GM18907 (cell line): ENCODE results near the gene HSPG2.

Source experiments
- ATAC-seq: cut with Tn5 transposase; IDR thresholded peaks from one replicate; pipeline ENCODE4 v1.9.1; 2021; ENCODE audit warnings: mild to moderate bottlenecking, moderate library complexity; ENCODE audit not compliant: unreplicated experiment

Gene HSPG2

DNA sequence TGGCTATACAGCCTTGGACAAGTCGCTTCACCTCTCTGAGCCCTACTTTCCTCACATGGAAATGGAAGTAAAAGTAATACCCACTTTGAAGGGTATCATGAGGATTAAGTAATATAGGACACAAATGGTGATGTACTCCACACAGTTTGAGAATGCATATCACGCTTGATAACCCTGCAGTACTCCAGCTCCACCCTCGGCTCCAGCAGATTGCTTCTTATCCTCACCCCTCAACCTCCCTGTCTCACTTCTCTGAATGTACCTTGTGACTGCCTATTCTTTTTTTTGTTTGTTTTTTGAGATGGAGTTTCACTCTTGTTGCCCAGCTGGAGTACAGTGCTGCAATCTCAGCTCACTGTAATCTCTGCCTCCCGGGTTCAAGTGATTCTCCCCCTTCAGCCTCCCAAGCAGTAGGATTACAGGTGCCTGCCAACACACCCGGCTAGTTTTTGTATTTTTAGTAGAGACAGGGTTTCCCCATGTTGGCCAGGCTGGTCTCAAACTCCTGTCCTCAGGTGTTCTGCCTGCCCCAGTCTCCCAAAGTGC, 69.6 kb downstream of the HSPG2 start:
- ATAC-seq, result no peak

DNA sequence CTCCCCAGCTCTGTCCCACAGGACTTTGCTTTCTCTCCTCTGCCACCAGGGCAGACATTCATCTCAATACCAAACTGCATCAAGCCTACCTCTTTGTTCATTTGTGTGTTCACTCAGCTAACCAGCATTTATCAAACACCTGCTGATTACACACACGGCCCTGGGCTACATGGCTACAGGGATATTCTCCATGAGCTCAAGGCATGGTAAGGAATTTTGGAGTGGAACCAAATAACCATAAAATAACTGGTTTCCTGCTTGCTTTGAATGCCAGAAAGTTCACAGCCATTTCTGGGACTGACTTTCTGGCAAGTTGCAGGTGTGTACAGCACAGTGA, 70.4 kb downstream of the HSPG2 start:
- ATAC-seq, result no peak

DNA sequence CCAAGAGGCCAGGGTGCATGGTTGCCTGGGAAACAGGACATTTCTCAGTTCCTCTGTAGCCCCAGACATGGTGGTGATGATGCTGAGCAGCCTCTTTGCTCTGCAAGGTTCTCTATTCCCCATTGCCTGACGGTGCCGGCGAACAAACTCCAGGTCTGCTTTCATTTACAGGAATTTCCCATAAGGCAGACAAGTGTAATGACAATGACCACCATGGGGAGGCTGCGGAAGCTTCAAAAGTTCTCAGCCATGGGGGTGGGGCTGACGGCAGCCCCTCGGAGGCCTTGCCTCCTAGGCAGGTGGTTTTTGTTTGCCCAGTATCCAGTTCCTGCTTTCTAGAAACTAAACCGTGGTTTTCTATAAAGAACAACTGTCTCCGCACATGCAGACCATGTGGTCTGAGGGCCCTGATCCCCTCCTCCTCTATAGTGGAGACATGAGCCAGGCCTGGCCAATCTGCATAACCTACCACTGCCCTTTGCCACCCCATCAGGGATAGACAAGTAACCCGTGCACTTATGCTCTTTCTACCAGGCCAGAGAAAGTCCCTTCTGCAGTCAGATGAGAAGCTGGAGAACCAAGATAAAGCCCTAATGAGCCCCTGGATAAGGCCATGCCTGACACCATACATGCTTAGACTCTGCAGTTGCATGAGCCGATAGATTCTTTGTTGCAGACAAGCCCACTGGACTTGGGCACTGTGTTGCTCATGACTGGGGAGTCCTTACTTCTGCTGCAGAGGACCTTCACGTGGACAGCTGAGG, 71.0 kb downstream of the HSPG2 start:
- ATAC-seq, result peak; percentile 78

DNA sequence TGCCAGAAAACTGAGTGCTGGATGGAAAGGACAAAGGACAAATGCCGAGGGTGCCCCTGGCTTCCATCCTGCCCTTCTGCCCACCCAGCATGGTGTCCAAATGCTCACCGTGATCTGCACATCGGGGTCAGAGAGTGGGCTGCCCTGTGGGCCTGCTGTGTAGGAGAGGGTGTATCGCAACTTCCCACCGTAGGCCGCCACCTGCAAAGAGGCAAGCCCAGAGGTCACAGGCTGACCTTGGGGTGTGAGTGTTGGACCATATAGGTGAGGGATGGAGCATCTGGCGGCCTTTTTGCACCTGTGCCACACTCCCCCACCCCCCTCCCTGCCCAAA, 71.5 kb downstream of the HSPG2 start:
- ATAC-seq, result no peak

DNA sequence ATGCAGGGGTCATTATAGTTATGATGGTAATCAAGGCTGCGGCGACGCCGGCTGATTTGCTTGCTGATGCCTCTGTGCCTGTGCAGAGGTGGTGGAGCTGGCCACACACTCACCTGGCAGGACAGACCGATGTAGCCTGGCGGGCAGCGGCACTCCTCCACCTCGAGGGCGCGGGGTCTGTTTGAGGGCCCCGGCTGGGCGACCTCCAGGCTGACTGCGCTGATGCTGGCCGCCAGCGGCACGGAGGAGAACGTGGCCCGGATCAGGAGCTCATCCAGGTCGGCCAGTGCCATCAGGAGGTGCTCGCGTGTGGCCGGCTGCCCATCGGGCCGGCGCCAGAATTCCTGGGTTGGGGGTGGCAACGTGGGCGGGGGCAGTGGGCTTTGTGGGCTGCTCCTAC, 72.4 kb downstream of the HSPG2 start:
- ATAC-seq, result no peak

DNA sequence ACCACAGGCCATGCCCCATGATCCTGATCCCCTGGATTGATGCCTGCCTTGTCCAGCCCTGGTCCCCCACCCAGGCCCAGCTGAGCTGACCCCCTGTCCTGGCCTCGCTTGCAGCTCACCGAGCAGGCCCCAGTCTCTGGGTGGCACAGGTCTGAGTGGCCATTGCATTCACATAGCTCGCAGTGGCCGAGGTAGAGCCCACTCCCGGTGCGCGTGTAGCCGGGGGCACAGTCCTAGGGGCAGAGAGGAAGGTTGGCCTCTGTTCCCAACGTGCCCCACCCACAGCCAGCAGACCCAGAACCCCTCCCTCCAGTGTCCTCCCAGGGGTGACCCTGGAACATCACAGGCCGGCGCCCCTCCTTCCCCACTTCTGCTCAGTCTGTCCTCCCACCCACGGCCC, 73.1 kb downstream of the HSPG2 start:
- no peak for ATAC-seq

DNA sequence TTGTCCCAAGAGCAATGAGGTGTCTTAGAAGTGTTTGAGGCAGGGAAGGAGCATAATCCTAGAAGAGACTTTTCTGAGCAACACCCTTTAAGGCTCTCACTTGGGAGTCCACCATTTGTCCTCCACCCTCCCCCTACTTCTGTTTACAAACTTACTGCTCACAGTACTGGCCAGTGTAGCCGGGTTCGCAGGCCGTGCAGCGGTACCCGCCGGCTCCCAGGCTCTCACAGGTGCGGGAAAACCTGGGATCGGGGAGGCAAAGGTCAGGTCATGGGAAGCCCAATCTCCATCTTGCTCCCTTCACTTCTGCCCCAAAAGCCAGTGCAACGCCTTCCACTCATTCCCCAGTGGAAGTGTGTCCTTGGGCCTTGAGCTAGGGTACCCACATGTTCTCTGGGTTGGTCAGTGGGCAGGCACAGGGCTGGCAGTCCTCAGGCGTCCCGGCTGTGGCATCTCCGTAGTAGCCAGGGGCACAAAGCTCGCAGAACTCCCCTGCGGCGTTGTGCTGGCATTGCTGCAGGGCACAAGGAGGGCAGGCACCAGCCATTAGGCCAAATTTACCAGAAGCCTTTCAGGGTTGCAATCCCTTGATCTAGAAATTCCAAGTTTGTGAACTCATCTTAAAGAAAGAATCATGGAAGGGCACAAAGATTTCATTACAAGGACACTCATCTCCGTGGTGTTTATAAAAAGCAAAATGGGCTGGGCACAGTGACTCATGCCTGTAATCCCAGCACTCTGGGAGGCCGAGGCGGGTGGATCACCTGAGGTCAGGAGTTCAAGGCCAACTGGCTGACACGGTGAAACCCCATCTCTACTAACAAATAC, 75.3 kb downstream of the HSPG2 start:
- no peak for ATAC-seq

DNA sequence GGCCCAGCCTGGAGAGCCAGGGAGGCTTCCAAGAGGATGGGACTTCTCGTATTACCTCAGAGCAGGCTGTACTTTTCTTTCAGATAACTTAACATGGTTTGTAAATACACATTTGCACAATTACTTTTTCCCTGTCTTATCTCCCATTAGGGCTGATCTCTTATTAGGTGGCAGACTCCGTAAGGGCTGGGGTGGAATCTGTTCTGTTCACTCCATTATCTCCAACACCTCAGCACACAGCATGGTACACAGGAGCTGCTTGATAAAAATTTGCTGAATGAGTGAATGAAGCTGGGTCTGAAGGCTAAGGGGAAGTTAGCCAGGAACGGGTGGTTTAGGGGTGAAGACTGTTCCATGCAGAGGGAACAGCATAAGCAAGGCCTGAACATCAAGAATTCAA, 76.1 kb downstream of the HSPG2 start:
- no peak for ATAC-seq

DNA sequence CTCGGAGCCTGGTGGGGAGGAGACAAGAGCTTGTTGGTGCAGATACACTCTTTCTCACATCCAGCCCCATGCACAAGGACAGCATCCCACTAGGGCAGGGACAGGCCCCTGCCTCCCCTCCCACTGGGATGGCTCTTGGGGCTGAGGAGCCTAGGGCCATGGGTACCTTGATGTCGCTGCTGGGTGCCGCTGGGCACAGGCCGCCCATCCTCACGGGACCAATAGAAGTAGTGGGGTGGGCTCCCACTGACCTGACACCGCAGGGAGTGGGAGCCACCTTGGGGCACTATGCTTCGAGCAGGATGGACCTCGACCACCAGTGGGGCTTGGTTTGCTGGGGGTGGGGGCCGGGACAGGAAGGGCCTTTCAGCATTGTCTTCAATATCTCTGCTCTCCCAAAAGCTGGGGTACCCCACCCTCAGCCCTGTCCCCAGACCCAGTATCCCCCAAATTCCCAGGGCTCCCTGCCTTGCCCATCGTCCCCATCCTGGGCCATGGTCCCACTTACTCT, 77.4 kb downstream of the HSPG2 start:
- ATAC-seq, result no peak

DNA sequence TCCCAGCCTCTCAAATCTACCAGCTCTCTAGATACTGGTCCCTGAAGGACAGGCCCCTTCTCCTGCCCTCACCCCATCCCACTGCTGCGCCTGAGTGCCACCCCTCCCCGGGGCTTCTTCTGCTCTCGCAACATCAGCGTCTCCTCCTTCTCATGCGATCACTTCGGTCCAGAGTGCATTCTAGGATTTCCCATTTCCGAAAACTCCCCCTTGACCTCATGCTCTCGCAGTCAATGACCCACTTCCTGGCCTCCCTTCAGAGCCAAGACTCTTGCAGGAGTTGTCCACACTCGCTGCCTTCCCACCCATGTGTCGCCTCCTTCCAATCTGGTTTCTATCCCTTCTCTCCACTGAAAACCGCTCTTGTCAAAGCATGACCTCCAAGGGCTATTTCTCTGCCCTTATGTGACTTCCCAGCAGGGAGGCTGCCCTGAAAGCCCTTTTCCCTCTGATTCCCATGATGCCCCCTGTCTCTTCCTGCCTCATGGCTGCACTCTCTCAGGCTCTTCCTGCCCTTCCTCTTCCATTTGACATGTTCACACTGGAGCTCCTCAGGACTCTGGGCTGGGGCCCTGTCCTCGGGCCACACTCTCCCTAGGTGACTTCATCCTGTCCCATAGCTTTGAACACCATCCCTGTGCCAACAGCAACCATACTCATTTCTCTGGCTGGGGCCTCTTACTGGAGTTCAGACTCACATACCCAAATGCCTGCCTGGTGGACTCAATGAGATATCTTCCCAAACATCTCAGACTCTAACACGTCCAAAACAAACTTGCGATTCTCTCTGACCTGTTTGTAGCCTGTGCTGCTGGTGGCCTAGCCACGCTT, 79.1 kb downstream of the HSPG2 start:
- no peak for ATAC-seq

DNA sequence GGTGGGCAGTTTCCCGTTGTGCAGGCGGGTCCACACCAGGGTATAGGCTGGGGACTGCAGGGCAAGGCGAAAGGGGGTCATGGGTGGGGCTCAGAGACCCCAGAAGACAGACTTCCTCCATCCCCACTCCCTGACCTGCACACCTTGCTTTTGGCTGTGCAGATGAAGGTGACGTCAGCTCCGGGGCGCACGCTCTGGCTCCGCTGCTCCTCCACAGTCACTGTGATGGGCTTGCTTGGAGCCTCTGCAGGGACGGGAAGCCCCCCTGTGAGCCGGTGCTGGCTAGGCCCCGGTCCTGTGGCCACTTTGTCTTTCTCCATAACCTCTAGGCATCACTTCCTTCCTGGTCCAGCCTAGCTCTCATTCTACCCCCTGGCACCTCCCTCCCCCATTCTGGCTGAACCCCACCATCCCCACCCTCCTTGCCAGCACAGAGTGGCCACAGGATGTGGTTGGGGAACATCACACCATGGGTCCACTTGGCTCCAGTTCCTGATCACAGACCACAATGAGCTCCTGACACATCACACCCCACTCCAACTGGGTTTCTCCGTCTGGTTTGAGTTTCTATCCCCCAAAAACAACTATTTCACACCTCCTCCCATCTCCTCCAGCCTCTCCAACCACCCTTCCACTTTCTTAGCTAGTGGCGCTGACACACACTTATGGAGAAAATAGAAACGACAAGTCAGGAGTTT, 79.8 kb downstream of the HSPG2 start:
- ATAC-seq, result no peak

DNA sequence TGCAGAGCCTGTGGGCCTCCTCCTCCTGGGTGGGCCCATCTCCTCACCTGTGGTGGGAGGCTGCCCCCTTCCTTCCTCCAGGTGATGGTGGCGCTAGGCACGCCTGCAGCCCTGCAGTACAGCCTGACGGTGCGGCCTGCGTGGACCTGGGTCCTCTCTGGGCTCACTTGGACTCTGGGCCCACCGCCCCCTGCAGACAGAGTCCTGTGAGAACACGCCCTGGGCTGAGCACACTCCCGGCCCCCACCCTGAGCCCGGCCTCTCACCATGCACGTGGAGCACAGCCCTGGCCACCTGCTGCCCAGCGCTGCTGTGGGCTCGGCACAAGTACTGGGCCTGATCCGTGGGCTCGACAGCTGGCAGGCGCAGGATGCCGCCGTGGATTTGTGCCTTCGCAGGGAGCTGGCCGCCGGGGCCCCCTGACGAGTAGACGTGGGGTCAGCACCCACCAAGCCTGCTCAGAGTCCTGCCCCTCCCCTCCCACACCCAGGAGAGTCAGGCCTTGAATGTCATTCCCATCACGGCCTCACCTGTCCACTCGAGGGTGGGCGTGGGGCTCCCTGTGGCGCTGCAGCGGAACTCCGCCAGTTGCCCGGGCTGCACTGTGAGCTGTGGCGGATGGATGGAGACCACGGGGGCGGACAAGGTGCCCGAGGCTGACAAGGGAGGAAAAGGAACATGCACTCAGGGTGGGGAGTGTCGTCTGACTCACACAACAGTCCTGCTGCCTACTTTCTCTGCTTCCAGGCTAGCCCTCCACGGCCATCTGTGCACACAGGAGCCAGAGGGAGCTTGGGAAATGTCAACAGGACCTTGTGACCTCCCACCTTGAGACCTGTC, 81.6 kb downstream of the HSPG2 start:
- ATAC-seq, result no peak

DNA sequence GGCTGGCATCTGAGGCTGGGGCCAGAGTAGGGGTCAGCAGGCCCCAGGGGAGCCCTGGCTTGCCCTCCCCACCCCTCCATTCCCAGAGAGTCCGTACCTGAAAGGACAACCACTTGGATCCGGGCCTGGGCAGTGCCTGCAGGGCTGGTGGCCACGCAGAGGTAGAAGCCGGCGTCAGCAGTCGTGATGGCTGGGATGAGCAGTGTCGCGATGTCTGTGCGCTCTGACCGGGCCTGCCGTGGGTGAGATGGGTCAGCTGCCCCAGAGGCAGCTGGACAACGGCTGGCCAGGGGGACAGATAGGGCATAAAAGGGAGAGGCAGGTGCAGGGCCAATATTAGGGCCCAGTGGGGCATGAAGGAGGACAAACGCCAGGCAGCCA, 82.4 kb downstream of the HSPG2 start:
- no peak for ATAC-seq

DNA sequence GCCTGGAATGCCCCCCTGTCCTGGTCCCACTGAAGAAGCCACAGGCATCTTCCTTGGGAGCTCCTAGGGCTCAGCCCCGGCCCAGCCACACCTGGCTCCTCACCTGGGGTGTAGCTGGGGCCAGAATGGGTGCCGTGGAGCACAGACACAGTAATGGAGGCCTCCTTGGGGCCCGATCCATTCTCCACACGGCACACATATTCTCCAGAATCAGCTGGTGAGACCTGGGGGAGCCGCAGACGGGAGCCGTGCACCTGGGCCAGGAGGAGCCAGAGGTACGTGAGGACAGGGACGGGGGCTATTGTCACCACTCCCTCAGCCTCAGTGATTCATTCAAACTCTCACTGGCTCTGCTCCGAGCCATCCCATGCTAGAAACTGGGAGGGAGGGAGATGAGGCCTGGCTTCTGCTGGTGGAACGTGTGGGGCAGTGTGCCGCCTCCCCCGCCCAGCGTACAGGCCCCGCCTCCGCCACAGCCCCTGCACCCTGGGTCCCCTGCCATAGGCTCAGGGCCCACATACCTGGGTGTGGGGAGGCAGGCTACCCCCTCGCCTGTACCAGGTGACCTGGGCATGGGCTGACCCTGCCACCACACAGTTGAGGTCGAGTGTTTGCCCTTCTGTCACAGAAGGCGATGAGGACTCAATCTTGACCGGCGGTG, 82.9 kb downstream of the HSPG2 start:
- ATAC-seq, result no peak

DNA sequence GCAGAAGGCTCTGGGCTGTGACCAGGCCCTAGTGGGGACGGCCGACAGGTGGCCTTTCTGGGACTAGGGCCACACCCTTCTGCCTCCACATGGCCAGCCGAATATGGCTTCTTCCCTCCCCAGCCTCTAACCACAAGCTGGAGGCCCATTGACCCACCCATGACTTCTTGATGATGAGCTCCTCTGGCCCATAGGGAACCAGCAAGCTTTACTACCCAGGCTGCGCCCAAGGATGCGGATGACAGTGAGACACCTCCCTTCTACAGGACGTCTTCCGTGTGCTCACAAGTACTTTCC, 84.0 kb downstream of the HSPG2 start:
- no peak for ATAC-seq

DNA sequence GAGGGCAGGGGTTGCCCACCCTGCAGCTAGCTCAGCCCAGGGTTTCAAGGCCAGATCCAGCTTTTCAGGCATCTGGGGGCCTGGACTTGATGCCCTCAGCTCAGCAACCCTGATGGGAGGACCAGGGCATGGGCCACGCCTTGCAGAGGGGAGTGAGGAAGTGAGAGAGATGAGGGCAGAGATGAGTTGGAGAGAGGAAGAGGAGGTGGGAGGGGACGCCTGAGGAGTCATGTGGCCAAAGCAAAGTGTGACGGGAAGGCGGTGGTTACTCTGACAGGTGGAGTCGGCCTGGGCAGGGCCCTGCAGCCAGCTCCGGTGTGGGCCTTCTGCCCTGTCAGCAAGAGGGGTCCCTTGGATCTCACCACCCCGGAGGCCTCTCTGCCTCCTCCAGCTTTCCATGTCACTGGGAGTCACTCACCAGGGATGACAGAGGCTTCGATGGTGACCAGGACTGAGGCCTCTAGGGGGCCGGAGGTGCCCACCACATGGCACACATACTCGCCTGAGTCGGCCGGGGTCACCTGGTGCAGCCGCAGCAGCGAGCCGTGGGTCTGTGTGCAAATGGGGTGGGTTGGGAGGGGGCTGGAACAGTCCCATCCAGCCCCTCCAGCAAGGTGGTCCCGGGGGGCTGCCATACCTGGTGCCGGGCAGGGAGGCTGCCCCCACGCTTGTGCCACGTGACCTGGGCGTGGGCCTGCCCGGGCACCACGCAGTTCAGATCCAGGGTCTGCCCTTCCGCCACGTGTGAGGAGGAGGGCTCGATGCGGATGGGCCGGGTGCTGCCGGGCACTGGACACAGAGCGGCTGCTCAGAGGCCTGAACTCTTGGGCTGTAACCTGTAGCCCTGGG, 84.6 kb downstream of the HSPG2 start:
- no peak for ATAC-seq

DNA sequence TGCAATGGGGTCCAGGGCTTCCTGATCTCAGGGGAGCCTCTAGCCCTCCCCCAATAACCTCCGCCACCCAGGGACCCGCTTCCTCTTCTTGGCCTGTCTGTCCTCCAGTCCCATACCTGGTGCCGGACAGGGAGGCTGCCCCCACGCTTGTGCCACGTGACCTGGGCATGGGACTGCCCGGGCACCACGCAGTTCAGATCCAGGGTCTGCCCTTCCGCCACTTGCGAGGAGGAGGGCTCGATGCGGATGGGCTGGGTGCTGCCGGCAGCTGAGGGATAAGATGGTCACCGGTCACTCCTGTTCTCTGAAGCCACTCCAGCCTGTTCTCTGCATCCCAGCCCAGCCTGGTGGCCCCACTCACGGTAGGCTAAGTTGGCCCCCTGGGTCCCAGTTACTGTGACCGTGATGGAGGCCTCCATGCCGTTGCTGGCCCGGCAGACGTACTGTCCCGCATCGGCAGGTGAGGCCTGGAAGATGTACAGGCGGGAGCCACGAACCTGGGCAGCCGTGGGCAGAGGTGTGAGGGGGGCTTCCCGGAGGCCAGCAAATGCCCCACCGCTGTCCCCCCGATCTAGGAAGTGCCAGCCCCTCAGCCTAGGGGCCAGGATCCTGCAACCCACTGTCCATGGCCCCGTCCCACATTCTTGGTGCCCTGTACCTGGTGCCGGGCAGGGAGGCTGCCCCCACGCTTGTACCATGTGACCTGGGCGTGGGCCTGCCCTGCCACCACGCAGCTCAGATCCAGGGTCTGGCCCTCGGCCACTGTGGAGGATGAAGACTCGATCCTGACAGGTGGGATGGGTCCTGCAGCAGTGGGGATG, 85.5 kb downstream of the HSPG2 start:
- ATAC-seq, result no peak
